HG02885 (cell line): ENCODE data around the gene LRRC26.

Experiments
- ATAC-seq: cut with Tn5 transposase; IDR thresholded peaks from one replicate; pipeline ENCODE4 v1.9.1; 2021; ENCODE audit warnings: mild to moderate bottlenecking; ENCODE audit not compliant: unreplicated experiment, poor library complexity

Gene LRRC26

DNA sequence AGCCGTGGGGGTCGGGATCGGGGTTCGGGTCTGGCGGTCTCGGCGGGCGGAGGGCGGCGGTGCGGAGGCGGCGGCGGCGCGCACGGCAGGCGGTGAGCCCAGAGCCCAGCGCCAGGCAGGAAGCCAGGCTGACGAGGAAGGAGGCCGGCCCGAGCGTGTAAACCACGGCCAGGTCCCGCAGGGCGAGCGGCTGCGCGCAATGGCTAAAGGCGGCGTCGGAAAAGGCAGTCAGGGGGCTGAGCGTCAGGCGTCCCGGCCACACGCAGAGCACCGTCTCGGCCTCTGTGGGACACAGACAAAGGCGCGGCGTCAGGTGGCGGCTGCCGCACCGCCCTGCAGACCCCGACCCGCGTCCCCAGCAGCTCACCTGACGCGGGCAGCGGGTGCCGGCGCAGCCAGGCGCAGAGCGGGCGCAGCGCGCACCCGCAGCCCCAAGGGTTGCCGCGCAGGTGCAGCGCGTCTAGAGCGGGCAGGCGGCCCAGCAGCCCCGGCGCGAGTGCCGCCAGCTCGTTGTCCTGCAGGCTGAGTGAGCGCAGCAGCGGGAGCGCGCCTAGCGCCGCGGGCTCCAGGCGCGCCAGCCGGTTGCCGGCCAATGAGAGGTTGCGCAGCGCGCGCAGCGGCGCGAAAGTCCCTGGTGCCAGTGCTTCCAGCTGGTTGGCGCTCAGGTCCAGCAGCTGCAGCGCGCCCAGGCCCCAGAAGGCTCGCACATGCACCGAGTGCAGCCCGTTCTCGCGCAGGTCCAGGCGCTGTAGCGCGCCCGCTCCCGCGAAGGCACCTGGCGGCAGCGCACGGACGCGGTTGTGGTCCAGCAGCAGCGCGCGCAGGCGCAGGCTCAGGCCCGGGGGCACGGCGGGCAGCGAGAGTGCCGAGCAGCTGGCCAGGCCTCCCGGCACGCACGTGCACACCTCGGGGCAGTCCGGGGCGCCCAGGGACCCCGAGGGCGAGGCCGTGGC, 671 bp downstream of the LRRC26 start:
- ATAC-seq, result no peak

DNA sequence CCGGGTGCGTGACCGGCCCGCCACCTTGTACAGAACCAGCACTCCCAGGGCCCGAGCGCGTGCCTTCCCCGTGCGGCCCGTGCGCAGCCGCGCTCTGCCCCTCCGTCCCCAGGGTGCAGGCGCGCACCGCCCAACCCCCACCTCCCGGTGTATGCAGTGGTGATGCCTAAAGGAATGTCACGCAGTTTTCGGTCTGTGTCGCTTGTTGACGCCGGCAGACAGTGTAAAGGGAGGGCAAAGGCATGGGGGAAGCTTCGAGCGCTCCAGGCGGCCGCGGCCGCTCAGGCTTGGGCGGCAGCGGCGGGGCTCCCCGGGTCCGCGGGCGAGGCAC, 1.3 kb downstream of the LRRC26 start:
- ATAC-seq, result no peak

DNA sequence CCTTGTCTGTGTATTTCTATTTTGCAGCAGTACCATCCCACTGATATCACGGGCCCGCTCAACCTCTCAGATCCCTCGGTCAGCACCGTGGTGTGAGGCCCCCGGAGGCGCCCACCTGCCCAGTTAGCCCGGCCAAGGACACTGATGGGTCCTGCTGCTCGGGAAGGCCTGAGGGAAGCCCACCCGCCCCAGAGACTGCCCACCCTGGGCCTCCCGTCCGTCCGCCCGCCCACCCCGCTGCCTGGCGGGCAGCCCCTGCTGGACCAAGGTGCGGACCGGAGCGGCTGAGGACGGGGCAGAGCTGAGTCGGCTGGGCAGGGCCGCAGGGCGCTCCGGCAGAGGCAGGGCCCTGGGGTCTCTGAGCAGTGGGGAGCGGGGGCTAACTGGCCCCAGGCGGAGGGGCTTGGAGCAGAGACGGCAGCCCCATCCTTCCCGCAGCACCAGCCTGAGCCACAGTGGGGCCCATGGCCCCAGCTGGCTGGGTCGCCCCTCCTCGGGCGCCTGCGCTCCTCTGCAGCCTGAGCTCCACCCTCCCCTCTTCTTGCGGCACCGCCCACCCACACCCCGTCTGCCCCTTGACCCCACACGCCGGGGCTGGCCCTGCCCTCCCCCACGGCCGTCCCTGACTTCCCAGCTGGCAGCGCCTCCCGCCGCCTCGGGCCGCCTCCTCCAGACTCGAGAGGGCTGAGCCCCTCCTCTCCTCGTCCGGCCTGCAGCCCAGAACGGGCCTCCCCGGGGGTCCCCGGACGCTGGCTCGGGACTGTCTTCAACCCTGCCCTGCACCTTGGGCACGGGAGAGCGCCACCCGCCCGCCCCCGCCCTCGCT, 1.9 kb downstream of the LRRC26 start:
- no peak for ATAC-seq

DNA sequence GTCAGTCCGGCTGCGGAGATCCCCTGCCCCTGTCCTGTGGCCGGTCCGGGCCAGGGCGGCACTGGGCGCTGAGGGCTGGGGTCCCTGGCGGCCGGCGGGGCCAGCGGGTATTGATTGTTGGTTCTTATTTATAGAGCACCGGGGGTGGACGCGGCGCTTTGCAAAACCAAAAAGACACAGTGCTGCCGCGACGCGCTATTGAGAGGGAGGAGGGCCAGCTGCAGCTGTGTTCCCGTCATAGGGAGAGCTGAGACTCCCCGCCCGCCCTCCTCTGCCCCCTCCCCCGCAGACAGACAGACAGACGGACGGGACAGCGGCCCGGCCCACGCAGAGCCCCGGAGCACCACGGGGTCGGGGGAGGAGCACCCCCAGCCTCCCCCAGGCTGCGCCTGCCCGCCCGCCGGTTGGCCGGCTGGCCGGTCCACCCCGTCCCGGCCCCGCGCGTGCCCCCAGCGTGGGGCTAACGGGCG, 2.5 kb downstream of the LRRC26 start:
- ATAC-seq, result no peak

DNA sequence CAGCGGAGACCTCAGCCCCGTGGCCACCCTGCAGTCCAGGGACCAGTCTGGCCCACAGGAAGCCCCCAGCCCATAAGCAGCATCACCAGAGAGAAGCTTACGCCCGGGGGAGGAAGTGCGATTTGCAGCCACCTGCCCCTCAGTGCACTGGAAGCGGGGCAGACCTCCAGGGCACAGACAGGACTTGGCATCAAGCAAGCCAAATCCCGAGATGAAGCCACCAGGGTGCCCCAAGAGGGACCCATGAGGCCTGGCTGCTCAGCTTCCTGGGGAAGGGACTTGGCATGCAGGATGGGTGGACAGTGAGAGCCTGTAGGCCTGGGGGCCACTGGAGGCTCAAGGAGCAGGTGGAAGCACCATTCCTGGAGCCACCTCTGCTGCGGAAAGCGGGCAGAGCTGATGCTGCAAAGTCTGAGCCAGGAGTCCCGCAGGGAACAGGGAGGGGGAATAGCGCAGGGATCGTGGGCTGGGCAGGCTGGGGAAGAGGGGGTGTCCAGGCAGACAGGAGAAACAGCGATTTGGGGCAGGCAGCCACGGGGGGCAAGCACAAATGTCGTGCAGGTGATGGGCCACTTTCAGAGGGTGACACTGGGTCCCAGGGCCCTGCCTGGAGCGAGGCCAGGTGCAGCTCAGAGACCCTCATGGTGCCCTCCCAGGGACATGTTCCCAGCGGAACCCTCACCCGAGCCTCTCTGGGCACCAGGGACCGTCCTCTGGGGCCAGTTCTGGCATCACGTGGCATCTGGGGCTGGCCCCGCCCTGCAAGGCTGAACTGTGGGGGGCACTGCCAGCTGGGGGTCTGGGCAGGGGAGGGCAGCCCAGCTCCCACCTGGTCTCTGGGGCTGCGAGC, 3.2 kb downstream of the LRRC26 start:
- ATAC-seq, result no peak

GRCh38 chr9:137165250-137165836, 4.5 kb downstream of the LRRC26 start:
- ATAC-seq, result no peak

DNA sequence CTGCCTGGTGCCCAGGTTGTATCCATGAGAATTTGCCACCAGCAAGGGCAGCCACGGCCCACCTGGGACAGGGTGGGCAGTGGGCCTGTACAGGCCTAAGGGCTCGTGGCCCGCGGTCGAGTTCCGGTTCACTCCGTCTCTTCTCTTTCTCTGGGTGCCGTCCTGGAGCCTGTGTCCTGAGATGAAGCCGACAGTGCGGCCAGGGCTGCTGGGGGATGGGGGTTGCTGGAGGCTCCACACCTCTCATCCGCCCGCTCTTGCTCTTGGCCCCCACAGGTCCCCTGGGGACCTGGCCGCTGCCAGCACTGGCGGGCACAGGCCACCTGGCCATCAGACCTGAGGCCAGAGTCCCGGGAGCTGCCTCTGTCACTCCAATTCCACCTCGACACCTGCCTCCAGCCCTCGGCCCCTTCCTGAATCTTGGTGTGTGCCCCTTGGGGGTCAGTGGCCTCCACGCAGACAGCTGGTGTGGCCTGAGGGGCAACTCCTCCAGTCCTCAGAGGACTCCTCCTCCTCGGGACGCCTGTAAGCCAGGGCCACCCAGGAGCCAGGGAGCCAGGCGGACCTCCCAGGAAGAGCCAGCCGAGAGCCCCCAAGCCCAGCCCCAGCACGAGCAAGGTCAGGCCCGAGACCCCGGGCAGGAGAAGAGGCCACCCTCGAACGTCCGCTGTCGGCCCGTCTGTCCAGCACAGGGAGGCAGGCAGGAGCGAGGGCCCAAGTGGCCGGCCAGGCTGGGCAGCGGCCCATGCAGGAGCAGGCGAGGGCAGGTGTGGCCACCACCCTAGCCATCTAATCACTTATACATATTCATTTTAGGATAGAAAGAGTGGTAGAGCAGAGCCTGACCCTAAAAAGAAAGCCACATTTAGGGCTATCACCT, 5.2 kb downstream of the LRRC26 start:
- ATAC-seq, result no peak

DNA sequence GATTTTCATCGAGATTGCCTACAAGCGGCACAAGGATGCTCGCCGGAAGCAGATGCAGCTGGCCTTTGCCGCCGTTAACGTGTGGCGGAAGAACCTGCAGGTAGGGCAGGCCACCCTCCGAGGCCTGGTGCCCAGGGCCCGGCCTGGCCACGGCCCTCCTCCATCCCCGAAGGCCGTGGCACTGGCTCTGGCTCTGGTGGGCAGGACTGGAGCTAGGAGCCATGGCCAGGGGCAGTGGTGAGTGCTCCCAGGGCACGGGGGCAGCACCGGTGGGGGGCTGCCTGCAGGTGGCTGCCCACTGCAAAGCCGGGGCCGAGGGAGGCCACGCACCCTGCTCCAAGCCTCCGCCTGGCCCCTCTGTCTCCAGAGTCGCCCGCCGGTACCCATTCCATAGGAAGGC, 6.0 kb downstream of the LRRC26 start:
- no peak for ATAC-seq

DNA sequence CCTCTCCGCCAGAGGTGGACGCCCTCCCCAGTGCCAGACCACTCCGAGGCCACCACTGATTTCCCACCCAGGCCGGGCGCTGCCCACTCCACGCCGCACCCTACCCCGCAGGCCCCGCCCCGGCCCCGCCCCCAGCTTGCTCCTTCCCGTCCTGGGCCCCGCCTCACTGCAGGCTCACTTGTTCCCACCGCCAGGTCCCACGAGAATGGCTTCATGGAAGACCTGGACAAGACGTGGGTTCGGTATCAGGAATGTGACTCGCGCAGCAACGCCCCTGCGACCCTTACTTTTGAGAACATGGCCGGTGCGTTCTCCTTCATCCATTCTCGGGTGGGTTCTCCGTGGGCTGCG, 6.5 kb downstream of the LRRC26 start:
- ATAC-seq, result no peak

DNA sequence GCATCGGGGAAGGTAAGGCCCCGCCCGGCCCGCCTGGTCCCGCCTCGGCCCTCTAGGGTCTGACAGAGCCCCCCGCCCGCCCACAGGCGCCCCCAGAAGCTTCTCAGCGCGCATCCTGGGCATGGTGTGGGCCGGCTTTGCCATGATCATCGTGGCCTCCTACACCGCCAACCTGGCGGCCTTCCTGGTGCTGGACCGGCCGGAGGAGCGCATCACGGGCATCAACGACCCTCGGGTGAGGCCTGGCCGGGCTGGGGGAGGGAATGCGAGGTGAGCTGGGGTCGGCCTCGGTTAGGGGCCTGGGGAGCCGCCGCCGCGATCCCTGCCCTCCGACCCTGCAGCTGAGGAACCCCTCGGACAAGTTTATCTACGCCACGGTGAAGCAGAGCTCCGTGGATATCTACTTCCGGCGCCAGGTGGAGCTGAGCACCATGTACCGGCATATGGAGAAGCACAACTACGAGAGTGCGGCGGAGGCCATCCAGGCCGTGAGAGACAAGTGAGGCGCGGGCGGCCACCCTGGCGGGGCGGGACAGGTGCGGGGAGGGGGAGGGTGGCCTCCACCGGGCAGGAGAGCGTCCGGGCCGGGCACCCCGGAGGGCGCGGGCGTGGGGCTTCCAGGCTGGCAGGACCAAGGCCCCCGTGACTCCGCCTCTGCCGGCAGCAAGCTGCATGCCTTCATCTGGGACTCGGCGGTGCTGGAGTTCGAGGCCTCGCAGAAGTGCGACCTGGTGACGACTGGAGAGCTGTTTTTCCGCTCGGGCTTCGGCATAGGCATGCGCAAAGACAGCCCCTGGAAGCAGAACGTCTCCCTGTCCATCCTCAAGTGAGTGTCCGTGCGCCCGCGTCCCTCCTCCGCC, 7.1 kb downstream of the LRRC26 start:
- ATAC-seq, result no peak

DNA sequence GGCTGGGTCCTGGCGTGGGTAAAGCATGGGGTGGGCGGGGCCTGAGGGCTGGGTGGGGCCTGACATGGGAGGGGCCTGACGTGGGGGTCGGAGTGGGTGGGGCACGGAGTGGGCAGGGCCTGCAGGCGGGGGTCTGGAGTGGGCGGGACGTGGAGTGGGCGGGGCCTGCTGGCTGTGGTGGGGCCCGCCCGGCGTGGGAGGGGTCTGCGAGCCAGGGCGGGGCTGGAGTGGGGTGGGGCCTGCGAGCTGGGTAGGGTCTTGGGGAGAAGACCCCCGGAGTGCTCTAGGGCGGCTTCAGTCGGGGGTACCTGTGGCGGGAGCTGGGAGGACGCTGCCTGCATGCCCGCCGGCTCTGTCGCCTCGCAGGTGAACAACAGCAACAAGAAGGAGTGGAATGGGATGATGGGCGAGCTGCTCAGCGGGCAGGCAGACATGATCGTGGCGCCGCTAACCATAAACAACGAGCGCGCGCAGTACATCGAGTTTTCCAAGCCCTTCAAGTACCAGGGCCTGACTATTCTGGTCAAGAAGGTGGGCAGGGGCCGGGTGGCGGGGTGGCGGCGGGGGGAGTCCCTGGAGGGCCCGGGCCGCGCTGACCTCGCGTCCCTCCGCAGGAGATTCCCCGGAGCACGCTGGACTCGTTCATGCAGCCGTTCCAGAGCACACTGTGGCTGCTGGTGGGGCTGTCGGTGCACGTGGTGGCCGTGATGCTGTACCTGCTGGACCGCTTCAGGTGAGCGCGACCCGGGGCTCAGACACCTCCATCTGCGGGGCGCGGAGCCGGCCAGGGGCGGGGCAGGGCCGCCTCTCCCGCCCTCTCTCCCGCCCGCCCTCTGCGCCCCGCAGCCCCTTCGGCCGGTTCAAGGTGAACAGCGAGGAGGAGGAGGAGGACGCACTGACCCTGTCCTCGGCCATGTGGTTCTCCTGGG, 8.0 kb downstream of the LRRC26 start:
- no peak for ATAC-seq

GRCh38 chr9:137160716-137161557, 8.9 kb downstream of the LRRC26 start:
- ATAC-seq, result no peak

GRCh38 chr9:137160054-137160425, 9.8 kb downstream of the LRRC26 start:
- no peak for ATAC-seq

- ATAC-seq, result no peak
Measured at GRCh38 chr9:137159105-137160053, 10.5 kb downstream of the LRRC26 start.

- no peak for ATAC-seq
Measured at GRCh38 chr9:137158625-137159024, 11.2 kb downstream of the LRRC26 start.
